ENCODE data around the gene TRIP4. TPM values are rescaled to one million over a fixed set of nuclear protein-coding genes. Genes with fewer than 3 reads are reported as not detected.

The TRIP4 gene
- total and polyA plus RNA-seq, 9 of the 15 experiments (the other 6 are each of a cell fraction or from before 2014, with no cell fraction given), result 7.6 to 23.3 (median 16.7) TPM

GRCh38 chr15:64387562-64388168 lies at the start of gene TRIP4 (continued):
- TF ChIP-seq SLC30A9 (CRISPR knock-in tag; IDR thresholded peaks at IDR 0.05) (no peak), HLTF (IDR thresholded peaks at IDR 0.05) (peak; percentile 96), HDAC6 (IDR thresholded peaks at IDR 0.05; ENCODE audit: low read depth, low read length) (peak; percentile 40; the same call in 1 of the 2 replicates), PCBP1 (IDR thresholded peaks at IDR 0.05; ENCODE audit: low read depth, low read length, poor library complexity, severe bottlenecking) (no peak), HOMEZ (CRISPR knock-in tag; IDR thresholded peaks at IDR 0.05) (peak; percentile 72; the same call in 1 of the 2 replicates), PATZ1 (CRISPR knock-in tag; IDR thresholded peaks at IDR 0.05; ENCODE audit: borderline replicate concordance) (no peak), ZNF592 (IDR thresholded peaks at IDR 0.05) (peak; percentile 83), ZNF282 (CRISPR knock-in tag; IDR thresholded peaks at IDR 0.05) (no peak; the same call in 1 of the 2 replicates), GATAD2B (IDR thresholded peaks at IDR 0.05; ENCODE audit: borderline replicate concordance) (peak; percentile 86), ZFP30 (CRISPR knock-in tag; IDR thresholded peaks at IDR 0.05; ENCODE audit: borderline replicate concordance) (no peak), ETS2 (tag; IDR thresholded peaks at IDR 0.05; ENCODE audit: borderline replicate concordance, poor library complexity, severe bottlenecking) (no peak), MAZ (CRISPR knock-in tag; conservative IDR thresholded peaks at IDR 0.05 in 1 of 2, IDR thresholded peaks at IDR 0.05 in 1 of 2) (peak; percentile 92 to 95), ESRRA (IDR thresholded peaks at IDR 0.05; ENCODE audit: borderline replicate concordance, low read depth) (peak; percentile 95), XRCC3 (IDR thresholded peaks at IDR 0.05) (no peak), ARID2 (IDR thresholded peaks at IDR 0.05) (no peak), ZBTB26 (CRISPR knock-in tag; IDR thresholded peaks at IDR 0.05) (0 out of 2 replicates have a peak, but pooled peaks have one; percentile 12), ZKSCAN1 (IDR thresholded peaks at IDR 0.05; ENCODE audit: low read depth, low read length) (peak; percentile 91), RFX1 (IDR thresholded peaks at IDR 0.05) (peak; percentile 59), MCM2 (IDR thresholded peaks at IDR 0.05; ENCODE audit: low read depth) (no peak)

Data from K562 (cell line).